ENCODE results near the gene HHATL.

The HHATL gene

GRCh38 chr3:42653560-42654330 is 48.9 kb downstream of the HHATL start, which contains the start of gene ZBTB47:
ZBTB47 (plus strand) TSS chr3:42653697; CDS start chr3:42658356, 4,659 bp downstream.
- Histone ChIP-seq H3K4me1 (ENCODE audit: control insufficient read depth, low read depth, low read length) (peaks cover 18% of the 10 kb centered on the region), H3K23ac (ENCODE audit: low read length) (peak within 1 kb of the TSS; percentile 61), H3K4me2 (ENCODE audit: low read length) (peak within 1 kb of the TSS; percentile 57), H2BK120ac (ENCODE audit: low read depth, low read length) (no peak within 1 kb of the TSS), H3K27me3 (ENCODE audit: insufficient read depth, low read length, poor library complexity) (no peaks in the 10 kb centered on the region), H3K36me3 (ENCODE audit: control insufficient read depth, insufficient read depth, low read length) (no peaks in the 10 kb centered on the region), H4K5ac (ENCODE audit: low read length) (no peak within 1 kb of the TSS), H2AK5ac (ENCODE audit: low read length) (no peak within 1 kb of the TSS), H3K4me3 (ENCODE audit: low read length) (peak within 1 kb of the TSS; percentile 56), H4K8ac (ENCODE audit: low read depth, low read length) (peak within 1 kb of the TSS; percentile 29), H3K79me1 (ENCODE audit: low read length) (peaks cover 2% of the 10 kb centered on the region), H3K18ac (ENCODE audit: low read length) (peak within 1 kb of the TSS; percentile 71), H3K9ac (ENCODE audit: low read length) (peak within 1 kb of the TSS; percentile 84), H2BK15ac (replicated peaks; ENCODE audit: low read depth) (no peak within 1 kb of the TSS), H3K79me2 (ENCODE audit: control insufficient read depth, insufficient read depth, low read length) (no peaks in the 10 kb centered on the region), H3K4ac (ENCODE audit: low read depth, low read length) (peak within 1 kb of the TSS; percentile 96), H3K56ac (ENCODE audit: low read length) (peak within 1 kb of the TSS; percentile 92), H2BK5ac (ENCODE audit: low read length) (no peak within 1 kb of the TSS), H3K27ac (ENCODE audit: low read depth, low read length) (peak within 1 kb of the TSS; percentile 29)
- WGBS (ENCODE audit: extremely low coverage, insufficient coverage, low lambda C conversion rate), result no CpG with 5 or more reads among the region's 31 CpGs
- peak; percentile 41 for DNase-seq

DNA sequence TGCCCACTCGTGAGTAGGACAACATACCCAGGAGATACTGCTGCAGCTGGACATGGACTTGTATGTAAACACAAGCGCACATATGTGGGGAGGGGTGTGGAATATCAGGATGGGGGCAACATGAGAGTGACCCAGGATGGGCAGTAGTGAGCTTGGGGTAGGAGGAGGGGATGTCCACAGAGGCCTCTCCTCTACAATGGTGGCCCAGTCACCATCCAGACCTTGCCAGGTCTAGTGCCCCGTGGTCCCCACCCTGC is 49.4 kb downstream of the HHATL start:
- Histone ChIP-seq H3K79me2 (ENCODE audit: control insufficient read depth, insufficient read depth, low read length) (no peaks in the 10 kb centered on the region), H2BK15ac (replicated peaks; ENCODE audit: low read depth) (no peak overlapping the region), H4K5ac (ENCODE audit: low read length) (no peak overlapping the region), H3K79me1 (ENCODE audit: low read length) (peaks cover 2% of the 10 kb centered on the region), H3K9ac (ENCODE audit: low read length) (peak overlapping the region; percentile 84), H3K4me3 (ENCODE audit: low read length) (no peak overlapping the region), H3K27me3 (ENCODE audit: insufficient read depth, low read length, poor library complexity) (no peaks in the 10 kb centered on the region), H3K56ac (ENCODE audit: low read length) (peak overlapping the region; percentile 92), H2BK5ac (ENCODE audit: low read length) (no peak overlapping the region), H3K4me1 (ENCODE audit: control insufficient read depth, low read depth, low read length) (peaks cover 18% of the 10 kb centered on the region), H2AK5ac (ENCODE audit: low read length) (no peak overlapping the region), H3K4ac (ENCODE audit: low read depth, low read length) (no peak overlapping the region), H2BK120ac (ENCODE audit: low read depth, low read length) (no peak overlapping the region), H3K18ac (ENCODE audit: low read length) (no peak overlapping the region), H3K4me2 (ENCODE audit: low read length) (peak overlapping the region; percentile 13), H3K36me3 (ENCODE audit: control insufficient read depth, insufficient read depth, low read length) (no peaks in the 10 kb centered on the region), H4K8ac (ENCODE audit: low read depth, low read length) (no peak overlapping the region), H3K27ac (ENCODE audit: low read depth, low read length) (no peak overlapping the region), H3K23ac (ENCODE audit: low read length) (peak overlapping the region; percentile 48)
- no CpG with 5 or more reads among the region's 3 CpGs for WGBS (ENCODE audit: extremely low coverage, insufficient coverage, low lambda C conversion rate)
- DNase-seq, result no peak

DNA sequence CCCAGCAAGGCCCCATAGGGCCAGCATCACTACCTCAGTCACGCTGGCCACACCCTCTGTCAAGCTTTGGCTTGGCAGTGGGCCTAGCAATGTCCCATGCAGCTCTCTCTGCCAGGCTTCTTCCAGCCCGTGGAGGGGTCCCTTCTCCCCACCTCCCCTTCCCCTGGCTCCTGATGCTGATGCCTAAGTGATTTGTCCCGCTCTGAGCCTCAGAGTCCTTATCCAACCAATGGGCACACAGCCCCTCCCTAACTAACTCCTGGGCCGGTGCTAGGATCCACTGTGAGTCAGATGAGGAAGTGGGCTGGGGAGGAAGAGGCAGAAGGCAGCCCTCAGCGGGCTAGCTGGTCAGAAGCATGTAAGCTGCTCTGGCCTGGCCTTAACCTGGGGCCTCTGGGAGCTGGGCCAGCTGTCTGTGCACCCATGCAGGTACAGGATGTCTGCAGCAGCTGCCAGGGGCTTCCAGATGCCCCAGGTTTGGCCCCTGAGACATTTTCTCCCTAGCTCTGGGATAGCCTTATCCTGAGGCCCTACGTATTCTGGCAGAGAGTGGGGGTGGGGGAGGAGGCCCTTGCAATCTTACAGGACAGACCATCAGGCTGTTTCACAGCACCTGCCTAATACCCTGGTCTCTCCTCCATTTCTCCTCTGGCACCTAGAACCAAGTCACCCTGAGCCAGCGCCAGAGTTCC is 49.8 kb downstream of the HHATL start:
- H3K9ac ChIP-seq (ENCODE audit: low read length), result peak overlapping the region; percentile 84
- no peaks in the 10 kb centered on the region for H3K27me3 ChIP-seq (ENCODE audit: insufficient read depth, low read length, poor library complexity)
- peaks cover 18% of the 10 kb centered on the region for H3K4me1 ChIP-seq (ENCODE audit: control insufficient read depth, low read depth, low read length)
- no CpG with 5 or more reads among the region's 7 CpGs for WGBS (ENCODE audit: extremely low coverage, insufficient coverage, low lambda C conversion rate)
- H4K8ac ChIP-seq (ENCODE audit: low read depth, low read length), result no peak overlapping the region
- DNase-seq, result peak; percentile 67
- peak overlapping the region; percentile 29 for H3K27ac ChIP-seq (ENCODE audit: low read depth, low read length)
- H2BK120ac ChIP-seq (ENCODE audit: low read depth, low read length), result no peak overlapping the region
- no peak overlapping the region for H2BK15ac ChIP-seq (replicated peaks; ENCODE audit: low read depth)
- peak overlapping the region; percentile 92 for H3K56ac ChIP-seq (ENCODE audit: low read length)
- peak overlapping the region; percentile 61 for H3K23ac ChIP-seq (ENCODE audit: low read length)
- no peak overlapping the region for H2BK5ac ChIP-seq (ENCODE audit: low read length)
- H3K4me3 ChIP-seq (ENCODE audit: low read length), result no peak overlapping the region
- no peaks in the 10 kb centered on the region for H3K36me3 ChIP-seq (ENCODE audit: control insufficient read depth, insufficient read depth, low read length)
- peak overlapping the region; percentile 13 for H3K4me2 ChIP-seq (ENCODE audit: low read length)
- H3K18ac ChIP-seq (ENCODE audit: low read length), result no peak overlapping the region
- H4K5ac ChIP-seq (ENCODE audit: low read length), result no peak overlapping the region
- no peak overlapping the region for H2AK5ac ChIP-seq (ENCODE audit: low read length)
- H3K4ac ChIP-seq (ENCODE audit: low read depth, low read length), result no peak overlapping the region
- no peaks in the 10 kb centered on the region for H3K79me2 ChIP-seq (ENCODE audit: control insufficient read depth, insufficient read depth, low read length)
- H3K79me1 ChIP-seq (ENCODE audit: low read length), result peaks cover 2% of the 10 kb centered on the region

- Histone ChIP-seq H3K4me3 (ENCODE audit: low read length) (no peak overlapping the region), H2BK15ac (replicated peaks; ENCODE audit: low read depth) (no peak overlapping the region), H4K8ac (ENCODE audit: low read depth, low read length) (no peak overlapping the region), H3K18ac (ENCODE audit: low read length) (no peak overlapping the region), H4K5ac (ENCODE audit: low read length) (no peak overlapping the region), H3K23ac (ENCODE audit: low read length) (peak overlapping the region; percentile 61), H2BK5ac (ENCODE audit: low read length) (no peak overlapping the region), H3K36me3 (ENCODE audit: control insufficient read depth, insufficient read depth, low read length) (peaks cover under 1% of the 10 kb centered on the region), H3K4ac (ENCODE audit: low read depth, low read length) (no peak overlapping the region), H3K9ac (ENCODE audit: low read length) (no peak overlapping the region), H2AK5ac (ENCODE audit: low read length) (no peak overlapping the region), H3K4me1 (ENCODE audit: control insufficient read depth, low read depth, low read length) (peaks cover 18% of the 10 kb centered on the region), H3K4me2 (ENCODE audit: low read length) (no peak overlapping the region), H3K27me3 (ENCODE audit: insufficient read depth, low read length, poor library complexity) (no peaks in the 10 kb centered on the region), H2BK120ac (ENCODE audit: low read depth, low read length) (no peak overlapping the region), H3K27ac (ENCODE audit: low read depth, low read length) (peak overlapping the region; percentile 29), H3K56ac (ENCODE audit: low read length) (peak overlapping the region; percentile 92), H3K79me1 (ENCODE audit: low read length) (peaks cover 2% of the 10 kb centered on the region), H3K79me2 (ENCODE audit: control insufficient read depth, insufficient read depth, low read length) (no peaks in the 10 kb centered on the region)
- no peak for DNase-seq
- no CpG with 5 or more reads among the region's 1 CpG for WGBS (ENCODE audit: extremely low coverage, insufficient coverage, low lambda C conversion rate)
These were observed 50.4 kb downstream of the HHATL start for GRCh38 chr3:42652251-42652610.

DNA sequence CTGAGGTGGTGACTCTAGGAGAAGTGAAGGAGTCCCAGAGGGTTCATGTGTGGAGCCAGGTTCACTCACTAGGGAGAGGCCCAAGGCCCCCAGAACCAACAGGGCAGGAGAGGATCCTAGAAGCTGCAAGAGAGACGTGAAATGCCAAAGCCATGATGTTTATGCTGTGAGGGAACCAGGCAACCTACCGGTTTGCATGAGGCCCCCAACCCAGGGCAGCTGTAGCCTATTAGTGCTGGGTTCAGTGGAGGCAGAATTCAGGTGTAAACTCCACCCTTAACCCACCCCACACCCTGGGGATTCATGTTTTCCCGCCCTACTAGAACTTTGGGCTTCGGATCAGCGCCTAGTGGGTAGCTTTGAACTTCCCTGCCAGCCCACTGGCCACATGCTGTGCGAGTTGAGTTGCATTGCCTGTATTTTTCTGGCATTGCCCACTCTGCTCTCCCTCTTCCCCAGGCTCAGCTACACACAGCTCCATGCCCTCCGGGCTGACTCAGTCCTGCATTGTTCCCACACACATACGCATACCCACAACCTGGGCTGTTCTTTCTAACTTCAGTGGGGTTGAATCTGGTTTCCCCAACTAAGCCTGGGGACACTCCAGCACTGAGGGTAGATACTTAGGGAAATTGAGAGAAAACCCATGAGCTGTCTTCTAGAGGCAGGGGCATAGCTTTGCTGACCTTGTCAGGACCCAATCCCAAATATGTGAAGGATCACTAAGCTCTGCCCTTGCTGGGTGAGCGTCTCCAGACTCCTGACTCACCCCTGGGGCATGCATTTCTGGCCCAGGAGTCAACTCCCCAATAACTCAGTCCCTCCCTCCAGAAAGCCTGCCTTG is 51.1 kb downstream of the HHATL start:
- H2AK5ac ChIP-seq (ENCODE audit: low read length), result no peak overlapping the region
- H4K5ac ChIP-seq (ENCODE audit: low read length), result no peak overlapping the region
- H3K4me3 ChIP-seq (ENCODE audit: low read length), result no peak overlapping the region
- no peaks in the 10 kb centered on the region for H3K27me3 ChIP-seq (ENCODE audit: insufficient read depth, low read length, poor library complexity)
- no peak overlapping the region for H3K9ac ChIP-seq (ENCODE audit: low read length)
- WGBS (ENCODE audit: extremely low coverage, insufficient coverage, low lambda C conversion rate), result no CpG with 5 or more reads among the region's 9 CpGs
- H3K18ac ChIP-seq (ENCODE audit: low read length), result no peak overlapping the region
- H2BK15ac ChIP-seq (replicated peaks; ENCODE audit: low read depth), result no peak overlapping the region
- no peak overlapping the region for H3K4ac ChIP-seq (ENCODE audit: low read depth, low read length)
- peaks cover 5% of the 10 kb centered on the region for H3K36me3 ChIP-seq (ENCODE audit: control insufficient read depth, insufficient read depth, low read length)
- H3K4me1 ChIP-seq (ENCODE audit: control insufficient read depth, low read depth, low read length), result peaks cover 18% of the 10 kb centered on the region
- peak overlapping the region; percentile 29 for H3K27ac ChIP-seq (ENCODE audit: low read depth, low read length)
- no peak overlapping the region for H4K8ac ChIP-seq (ENCODE audit: low read depth, low read length)
- no peak overlapping the region for H2BK120ac ChIP-seq (ENCODE audit: low read depth, low read length)
- no peaks in the 10 kb centered on the region for H3K79me2 ChIP-seq (ENCODE audit: control insufficient read depth, insufficient read depth, low read length)
- DNase-seq, result peak; percentile 85
- no peak overlapping the region for H3K4me2 ChIP-seq (ENCODE audit: low read length)
- peaks cover 2% of the 10 kb centered on the region for H3K79me1 ChIP-seq (ENCODE audit: low read length)
- no peak overlapping the region for H2BK5ac ChIP-seq (ENCODE audit: low read length)
- H3K56ac ChIP-seq (ENCODE audit: low read length), result peak overlapping the region; percentile 92
- no peak overlapping the region for H3K23ac ChIP-seq (ENCODE audit: low read length)
